Panc1 (cell line): Measurements from ENCODE around the gene PKNOX2. TPM values are rescaled to one million over a fixed set of nuclear protein-coding genes. Genes with fewer than 3 reads are reported as not detected.
A peak's percentile ranks its signal among the peaks of the same experiment; 100 is the strongest.

Experiments
- ATAC-seq: fragments of 200-7000 bp; cut with Tn5 transposase; 2 replicates; pipeline ENCODE4 v1.9.1; 2020; ENCODE audit warnings: mild to moderate bottlenecking, moderate library complexity
- BruUV-seq: library from RNA; stranded (reverse); fragments of 400-500 nt; replicated peaks from 2 replicates; lab custom pipeline; 2021; lab: Mats Ljungman, UMichigan
- CTCF ChIA-PET: fragments of 300-600 bp; sonication (Branson Sonifier 250); formaldehyde crosslinking; loops from one replicate; lab custom pipeline; 2022; ENCODE audit warnings: antibody characterized with exemption; lab: Charles Lee
- POLR2A ChIA-PET: fragments of 300-600 bp; sonication (Branson Sonifier 250); formaldehyde crosslinking; loops from one replicate; lab custom pipeline; 2022; ENCODE audit warnings: antibody characterized with exemption; lab: Charles Lee
- DNase-seq: peaks from one replicate; pipeline ENCODE4 v3.0.0-alpha.2; 2010; ENCODE audit warnings: low read depth, low spot score
- H3K27ac ChIP-seq: 2 replicates; pipeline ENCODE4 v1.5.1; 2011; ENCODE audit warnings: mild to moderate bottlenecking, low read length, inconsistent platforms
- H3K27me3 ChIP-seq: fragments of 200-500 bp; sonication (Bioruptor generic); 2 replicates; pipeline ENCODE4 v1.6.0; 2014; ENCODE audit warnings: low read length, inconsistent platforms; ENCODE audit not compliant: control insufficient read depth, insufficient read depth
- H3K36me3 ChIP-seq: fragments of 200-500 bp; sonication (Bioruptor generic); 2 replicates; pipeline ENCODE4 v1.5.1; 2014; ENCODE audit warnings: inconsistent platforms, mild to moderate bottlenecking, low read length, moderate library complexity; ENCODE audit not compliant: control insufficient read depth, insufficient read depth
- H3K4me1 ChIP-seq: 2 replicates; pipeline ENCODE4 v1.5.1; 2011; ENCODE audit warnings: inconsistent platforms, mild to moderate bottlenecking, low read length, moderate library complexity; ENCODE audit not compliant: control insufficient read depth, insufficient read depth
- H3K4me3 ChIP-seq, 2 experiments: 2 replicates each; pipeline ENCODE4 v1.5.1; 2011 to 2012; ENCODE audit warnings: low read depth in 2 of 2, low read length in 2 of 2, mild to moderate bottlenecking in 2 of 2, inconsistent platforms in 1 of 2, moderate library complexity in 1 of 2
- H3K9me3 ChIP-seq: fragments of 200-500 bp; sonication (Bioruptor generic); 2 replicates; pipeline ENCODE4 v1.5.1; 2014; ENCODE audit warnings: low read depth, mild to moderate bottlenecking, inconsistent platforms, low read length, moderate library complexity; ENCODE audit not compliant: control insufficient read depth, insufficient read depth
- POLR2AphosphoS5 ChIP-seq: IDR thresholded peaks from 2 replicates; pipeline ENCODE4 v1.6.1; 2012; ENCODE audit warnings: mild to moderate bottlenecking, low read depth, low read length, moderate library complexity
- SIN3A ChIP-seq: IDR thresholded peaks from 2 replicates; pipeline ENCODE4 v1.6.1; 2012; ENCODE audit warnings: low read depth, mild to moderate bottlenecking, low read length, moderate library complexity, borderline replicate concordance; ENCODE audit not compliant: insufficient read depth
- TCF7L2 ChIP-seq: IDR thresholded peaks from 2 replicates; pipeline ENCODE4 v1.6.1; 2011; ENCODE audit warnings: mild to moderate bottlenecking, low read depth, low read length, inconsistent platforms
- in situ Hi-C: cut with HindIII; loops from 2 replicates; pipeline ENCODE4 v1.10.0; 2016; ENCODE audit warnings: low sequenced_read_pairs, low pct_unique_long_range_greater_than_20kb
- intact Hi-C: fragments of 100-400 bp; cut with micrococcal nuclease; formaldehyde crosslinking; loops from one replicate; pipeline ENCODE4 v1.10.0; 2022; ENCODE audit not compliant: unreplicated experiment
- total RNA-seq: library from RNA; stranded (reverse); gene quantifications from one replicate; pipeline ENCODE4 v1.2.1, GENCODE V29; 2021; ENCODE audit not compliant: unreplicated experiment
- TF ChIP-seq, protein P1 (sequence below): fragments of 450-650 bp; IDR thresholded peaks from 2 replicates; pipeline ENCODE4 v1.5.1; 2017; ENCODE audit warnings: mild to moderate bottlenecking
- TF ChIP-seq, protein P2 (sequence below), 2 experiments: IDR thresholded peaks; 2 replicates each; pipeline ENCODE4 v1.6.1; 2011 to 2012; ENCODE audit warnings: low read depth in 2 of 2, control low read depth in 1 of 2, low read length in 1 of 2, mild to moderate bottlenecking in 1 of 2, moderate library complexity in 1 of 2; ENCODE audit not compliant: insufficient read depth in 1 of 2

PKNOX2 gene
- total RNA-seq, 1 experiment from 2014 or later, result not detected

DNA sequence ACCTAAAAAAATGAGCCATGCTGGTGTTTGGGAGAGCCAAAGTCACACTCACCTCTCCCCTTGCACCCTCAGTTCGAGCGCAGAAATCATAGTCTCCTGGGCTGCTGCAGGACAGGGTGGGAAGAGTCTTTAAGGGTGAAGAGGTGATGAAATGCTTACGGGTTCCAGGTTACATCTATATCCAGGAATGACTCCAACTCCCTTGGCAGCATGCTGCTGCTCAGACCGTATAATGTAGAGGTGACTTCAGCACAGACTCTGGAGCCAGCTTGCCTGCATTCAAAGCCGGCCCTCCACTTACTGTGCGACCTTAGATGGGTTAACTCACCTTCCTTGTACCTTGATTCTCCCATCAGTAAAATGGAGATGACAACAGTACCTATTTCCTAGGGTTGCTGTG lies 17.3 kb upstream of the PKNOX2 start:
- no TSS peak for BruUV-seq
- H3K4me1 ChIP-seq, result no peaks in the 10 kb centered on the region
- H3K27ac ChIP-seq, result no peak overlapping the region
- in situ Hi-C loops, result no loop called here
- ATAC-seq, result 0 out of 2 replicates have a peak, but pooled peaks have one; percentile 49
- TF ChIP-seq POLR2AphosphoS5 (no peak), SIN3A (no peak)
- TF ChIP-seq, protein P1, sequence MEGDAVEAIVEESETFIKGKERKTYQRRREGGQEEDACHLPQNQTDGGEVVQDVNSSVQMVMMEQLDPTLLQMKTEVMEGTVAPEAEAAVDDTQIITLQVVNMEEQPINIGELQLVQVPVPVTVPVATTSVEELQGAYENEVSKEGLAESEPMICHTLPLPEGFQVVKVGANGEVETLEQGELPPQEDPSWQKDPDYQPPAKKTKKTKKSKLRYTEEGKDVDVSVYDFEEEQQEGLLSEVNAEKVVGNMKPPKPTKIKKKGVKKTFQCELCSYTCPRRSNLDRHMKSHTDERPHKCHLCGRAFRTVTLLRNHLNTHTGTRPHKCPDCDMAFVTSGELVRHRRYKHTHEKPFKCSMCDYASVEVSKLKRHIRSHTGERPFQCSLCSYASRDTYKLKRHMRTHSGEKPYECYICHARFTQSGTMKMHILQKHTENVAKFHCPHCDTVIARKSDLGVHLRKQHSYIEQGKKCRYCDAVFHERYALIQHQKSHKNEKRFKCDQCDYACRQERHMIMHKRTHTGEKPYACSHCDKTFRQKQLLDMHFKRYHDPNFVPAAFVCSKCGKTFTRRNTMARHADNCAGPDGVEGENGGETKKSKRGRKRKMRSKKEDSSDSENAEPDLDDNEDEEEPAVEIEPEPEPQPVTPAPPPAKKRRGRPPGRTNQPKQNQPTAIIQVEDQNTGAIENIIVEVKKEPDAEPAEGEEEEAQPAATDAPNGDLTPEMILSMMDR, result no peak
- peaks cover 11% of the 10 kb centered on the region for H3K27me3 ChIP-seq
- H3K36me3 ChIP-seq, result no peaks in the 10 kb centered on the region
- POLR2A ChIA-PET, result no interaction called here
- H3K4me3 ChIP-seq, result no peak overlapping the region
- no peaks in the 10 kb centered on the region for H3K9me3 ChIP-seq
- DNase-seq, result no peak
- intact Hi-C loops, result no loop called here
- CTCF ChIA-PET, result no interaction called here

DNA sequence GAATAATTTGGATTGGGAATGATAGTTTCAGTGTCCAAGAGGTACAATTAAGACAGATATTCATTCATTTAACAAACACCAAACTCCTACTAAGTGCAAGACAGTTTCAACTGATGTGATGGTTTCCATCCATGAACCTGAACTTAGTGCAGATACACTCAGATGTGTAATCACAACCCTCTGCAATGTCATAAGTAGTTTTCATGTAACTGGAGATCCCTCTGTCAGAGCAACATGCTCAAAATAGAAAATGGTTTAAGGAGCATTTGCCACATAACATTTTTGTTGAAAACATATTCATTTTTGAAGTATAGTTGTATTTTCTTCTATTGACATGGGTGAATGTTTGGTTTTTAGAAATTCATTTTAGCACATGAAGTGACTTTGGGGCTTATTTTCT lies 16.5 kb upstream of the PKNOX2 start:
- in situ Hi-C loops, result no loop called here
- Histone ChIP-seq H3K4me1 (no peaks in the 10 kb centered on the region), H3K9me3 (no peaks in the 10 kb centered on the region), H3K36me3 (no peaks in the 10 kb centered on the region), H3K27me3 (peaks cover 11% of the 10 kb centered on the region), H3K27ac (no peak overlapping the region), H3K4me3 (no peak overlapping the region)
- intact Hi-C loops, result no loop called here
- no peak for ATAC-seq
- no peak for DNase-seq
- ChIA-PET CTCF (no interaction called here), POLR2A (no interaction called here)
- no peak for TF ChIP-seq POLR2AphosphoS5
- no peak for TF ChIP-seq TCF7L2
- TF ChIP-seq SIN3A, result no peak
- TF ChIP-seq, protein P2, sequence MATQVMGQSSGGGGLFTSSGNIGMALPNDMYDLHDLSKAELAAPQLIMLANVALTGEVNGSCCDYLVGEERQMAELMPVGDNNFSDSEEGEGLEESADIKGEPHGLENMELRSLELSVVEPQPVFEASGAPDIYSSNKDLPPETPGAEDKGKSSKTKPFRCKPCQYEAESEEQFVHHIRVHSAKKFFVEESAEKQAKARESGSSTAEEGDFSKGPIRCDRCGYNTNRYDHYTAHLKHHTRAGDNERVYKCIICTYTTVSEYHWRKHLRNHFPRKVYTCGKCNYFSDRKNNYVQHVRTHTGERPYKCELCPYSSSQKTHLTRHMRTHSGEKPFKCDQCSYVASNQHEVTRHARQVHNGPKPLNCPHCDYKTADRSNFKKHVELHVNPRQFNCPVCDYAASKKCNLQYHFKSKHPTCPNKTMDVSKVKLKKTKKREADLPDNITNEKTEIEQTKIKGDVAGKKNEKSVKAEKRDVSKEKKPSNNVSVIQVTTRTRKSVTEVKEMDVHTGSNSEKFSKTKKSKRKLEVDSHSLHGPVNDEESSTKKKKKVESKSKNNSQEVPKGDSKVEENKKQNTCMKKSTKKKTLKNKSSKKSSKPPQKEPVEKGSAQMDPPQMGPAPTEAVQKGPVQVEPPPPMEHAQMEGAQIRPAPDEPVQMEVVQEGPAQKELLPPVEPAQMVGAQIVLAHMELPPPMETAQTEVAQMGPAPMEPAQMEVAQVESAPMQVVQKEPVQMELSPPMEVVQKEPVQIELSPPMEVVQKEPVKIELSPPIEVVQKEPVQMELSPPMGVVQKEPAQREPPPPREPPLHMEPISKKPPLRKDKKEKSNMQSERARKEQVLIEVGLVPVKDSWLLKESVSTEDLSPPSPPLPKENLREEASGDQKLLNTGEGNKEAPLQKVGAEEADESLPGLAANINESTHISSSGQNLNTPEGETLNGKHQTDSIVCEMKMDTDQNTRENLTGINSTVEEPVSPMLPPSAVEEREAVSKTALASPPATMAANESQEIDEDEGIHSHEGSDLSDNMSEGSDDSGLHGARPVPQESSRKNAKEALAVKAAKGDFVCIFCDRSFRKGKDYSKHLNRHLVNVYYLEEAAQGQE (IDR thresholded peaks at IDR 0.05; ENCODE audit: insufficient read depth in 1 of 2, low read depth in 2 of 2, low read length in 1 of 2), result no peak
- TF ChIP-seq, protein P1, result no peak
- no TSS peak for BruUV-seq
